ENCODE measurements around the gene RAD51B.

The RAD51B gene

DNA sequence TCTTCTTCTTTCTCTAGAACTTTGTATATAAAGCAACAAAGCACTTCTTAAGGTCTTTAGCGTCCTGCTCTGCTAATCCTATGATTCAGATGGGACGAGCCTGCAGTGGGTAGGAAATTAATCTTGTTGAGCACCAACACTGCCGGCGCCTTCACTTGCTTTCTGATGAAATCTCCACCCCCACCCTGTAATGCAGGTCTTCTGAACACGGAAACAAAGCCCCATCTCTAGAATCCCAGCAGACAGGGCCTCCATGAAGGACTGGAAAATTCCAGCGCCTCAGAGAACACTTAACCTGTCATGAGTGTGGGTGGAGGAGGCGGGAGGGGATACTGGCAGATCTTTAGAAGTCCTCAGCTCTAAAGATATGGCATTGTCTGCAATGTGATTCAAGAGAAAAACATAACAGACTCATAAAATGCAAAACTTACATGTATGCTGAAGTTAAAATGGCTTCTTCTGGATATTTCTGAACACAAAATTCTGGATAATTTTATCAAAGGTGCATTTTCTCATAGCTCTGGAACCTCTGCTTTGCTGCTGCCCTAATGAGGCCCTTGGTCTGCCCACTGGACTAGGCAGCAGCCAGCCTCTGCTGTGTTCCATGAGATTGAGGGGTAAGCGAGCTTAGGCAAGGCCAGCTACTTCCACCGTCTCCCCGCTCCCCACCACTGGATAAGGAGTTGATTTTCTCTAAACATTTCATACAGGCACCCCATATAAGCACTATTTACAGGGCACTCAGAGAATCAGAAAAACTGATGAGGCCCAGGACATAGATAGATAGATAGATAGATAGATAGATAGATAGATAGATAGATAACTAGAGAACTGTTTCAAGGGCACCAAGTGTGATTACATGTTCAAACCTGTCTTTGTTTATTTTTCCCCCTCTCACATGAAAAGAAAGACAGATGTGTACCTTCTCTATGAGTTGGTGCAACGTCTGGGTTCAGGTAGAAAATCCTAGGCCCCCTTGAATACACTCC, 930.2 kb downstream of the RAD51B start:
- Histone ChIP-seq H3K36me3 (replicated peaks) (no peaks in the 10 kb centered on the region), H3K27me3 (replicated peaks) (no peaks in the 10 kb centered on the region), H3K27ac (no peak overlapping the region), H3K4me3 (ENCODE audit: low read depth, low read length) (no peak overlapping the region)
- in situ Hi-C loops (cut with HindIII; ENCODE audit: low pct_ligation_motif_present, low sequenced_read_pairs): no loop called here
- TF ChIP-seq, protein P1, sequence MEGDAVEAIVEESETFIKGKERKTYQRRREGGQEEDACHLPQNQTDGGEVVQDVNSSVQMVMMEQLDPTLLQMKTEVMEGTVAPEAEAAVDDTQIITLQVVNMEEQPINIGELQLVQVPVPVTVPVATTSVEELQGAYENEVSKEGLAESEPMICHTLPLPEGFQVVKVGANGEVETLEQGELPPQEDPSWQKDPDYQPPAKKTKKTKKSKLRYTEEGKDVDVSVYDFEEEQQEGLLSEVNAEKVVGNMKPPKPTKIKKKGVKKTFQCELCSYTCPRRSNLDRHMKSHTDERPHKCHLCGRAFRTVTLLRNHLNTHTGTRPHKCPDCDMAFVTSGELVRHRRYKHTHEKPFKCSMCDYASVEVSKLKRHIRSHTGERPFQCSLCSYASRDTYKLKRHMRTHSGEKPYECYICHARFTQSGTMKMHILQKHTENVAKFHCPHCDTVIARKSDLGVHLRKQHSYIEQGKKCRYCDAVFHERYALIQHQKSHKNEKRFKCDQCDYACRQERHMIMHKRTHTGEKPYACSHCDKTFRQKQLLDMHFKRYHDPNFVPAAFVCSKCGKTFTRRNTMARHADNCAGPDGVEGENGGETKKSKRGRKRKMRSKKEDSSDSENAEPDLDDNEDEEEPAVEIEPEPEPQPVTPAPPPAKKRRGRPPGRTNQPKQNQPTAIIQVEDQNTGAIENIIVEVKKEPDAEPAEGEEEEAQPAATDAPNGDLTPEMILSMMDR (IDR thresholded peaks at IDR 0.05; ENCODE audit: low read depth, low read length, missing control alignments): no peak
- no peak for DNase-seq

DNA sequence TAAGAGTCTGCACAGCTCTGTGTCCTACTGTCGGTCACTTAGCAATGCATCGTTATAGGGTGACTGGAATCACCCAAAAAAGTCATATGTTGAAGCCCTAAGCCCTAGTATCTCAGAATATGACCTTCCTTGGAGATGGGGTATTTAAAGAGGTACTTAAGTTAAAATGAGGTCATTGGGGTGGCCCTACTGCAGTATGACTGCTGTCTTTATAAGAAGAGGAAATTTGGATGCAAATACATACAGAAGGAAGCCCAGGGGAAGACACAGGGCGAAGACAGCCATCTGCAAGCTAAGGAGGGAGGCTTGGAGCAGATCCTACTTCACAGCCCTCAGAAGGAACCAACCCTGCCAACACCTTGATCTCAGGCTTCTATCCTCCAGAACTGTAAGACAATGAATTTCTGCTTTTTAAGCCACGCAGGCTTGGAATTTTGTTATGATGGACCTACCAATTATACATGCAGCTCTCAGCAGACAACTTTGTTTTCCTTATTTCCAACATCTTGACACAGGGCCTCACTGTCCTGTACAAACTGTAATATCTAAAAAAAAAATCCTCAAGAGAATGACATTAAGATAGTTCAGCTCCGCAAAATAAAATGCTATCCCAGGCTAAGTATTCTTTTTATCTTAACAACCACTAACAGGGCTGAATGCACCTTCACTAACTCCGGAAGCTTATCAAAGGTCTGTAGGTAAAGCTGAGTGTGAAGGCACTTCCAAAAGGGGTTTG, 932.9 kb downstream of the RAD51B start:
- Histone ChIP-seq H3K27ac (no peak overlapping the region), H3K4me3 (ENCODE audit: low read depth, low read length) (no peak overlapping the region), H3K36me3 (replicated peaks) (no peaks in the 10 kb centered on the region), H3K27me3 (replicated peaks) (no peaks in the 10 kb centered on the region)
- DNase-seq: no peak
- TF ChIP-seq, protein P1 (IDR thresholded peaks at IDR 0.05; ENCODE audit: low read depth, low read length, missing control alignments): no peak
- in situ Hi-C loops (cut with HindIII; ENCODE audit: low pct_ligation_motif_present, low sequenced_read_pairs): no loop called here

DNA sequence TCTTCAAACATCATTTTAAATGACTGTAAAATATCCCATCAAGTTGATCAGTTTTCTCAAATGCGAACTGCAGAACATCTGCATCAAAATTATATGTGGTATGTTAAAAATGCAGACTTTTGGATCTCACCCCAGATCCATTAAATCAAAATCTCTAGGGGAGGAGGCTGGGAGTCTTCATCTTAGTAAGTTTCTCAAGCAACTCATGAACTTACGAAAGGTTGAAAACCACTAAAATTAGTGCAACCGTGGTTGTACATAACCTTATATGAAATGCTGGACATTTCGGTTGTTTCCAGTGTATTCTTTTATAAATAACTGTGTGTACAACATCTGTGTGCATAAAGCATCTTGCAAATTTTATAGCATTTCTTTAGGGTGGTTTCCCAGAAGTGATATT, 934.1 kb downstream of the RAD51B start:
- Histone ChIP-seq H3K27me3 (replicated peaks) (no peaks in the 10 kb centered on the region), H3K4me3 (ENCODE audit: low read depth, low read length) (no peak overlapping the region), H3K36me3 (replicated peaks) (no peaks in the 10 kb centered on the region), H3K27ac (no peak overlapping the region)
- in situ Hi-C loops (cut with HindIII; ENCODE audit: low pct_ligation_motif_present, low sequenced_read_pairs): no loop called here
- no peak for DNase-seq
- TF ChIP-seq, protein P1 (IDR thresholded peaks at IDR 0.05; ENCODE audit: low read depth, low read length, missing control alignments): no peak

DNA sequence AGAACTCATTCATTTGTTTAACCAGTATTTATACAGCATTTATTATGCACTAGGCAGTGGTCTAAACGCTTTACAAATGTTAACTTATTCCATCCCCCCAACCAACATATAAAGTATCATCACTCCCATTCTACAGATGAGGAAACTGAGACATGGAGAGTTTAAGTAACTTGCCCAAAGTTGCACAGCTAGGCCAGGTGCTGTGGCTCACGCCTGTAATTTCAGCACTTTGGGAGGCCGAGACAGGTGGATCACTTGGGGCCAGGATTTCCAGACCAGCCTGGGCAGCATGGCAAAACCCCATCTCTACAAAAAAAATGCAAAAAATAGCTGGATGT, 935.4 kb downstream of the RAD51B start:
- in situ Hi-C loops (cut with HindIII; ENCODE audit: low pct_ligation_motif_present, low sequenced_read_pairs): no loop called here
- no peak overlapping the region for H3K4me3 ChIP-seq (ENCODE audit: low read depth, low read length)
- TF ChIP-seq, protein P1 (IDR thresholded peaks at IDR 0.05; ENCODE audit: low read depth, low read length, missing control alignments): no peak

DNA sequence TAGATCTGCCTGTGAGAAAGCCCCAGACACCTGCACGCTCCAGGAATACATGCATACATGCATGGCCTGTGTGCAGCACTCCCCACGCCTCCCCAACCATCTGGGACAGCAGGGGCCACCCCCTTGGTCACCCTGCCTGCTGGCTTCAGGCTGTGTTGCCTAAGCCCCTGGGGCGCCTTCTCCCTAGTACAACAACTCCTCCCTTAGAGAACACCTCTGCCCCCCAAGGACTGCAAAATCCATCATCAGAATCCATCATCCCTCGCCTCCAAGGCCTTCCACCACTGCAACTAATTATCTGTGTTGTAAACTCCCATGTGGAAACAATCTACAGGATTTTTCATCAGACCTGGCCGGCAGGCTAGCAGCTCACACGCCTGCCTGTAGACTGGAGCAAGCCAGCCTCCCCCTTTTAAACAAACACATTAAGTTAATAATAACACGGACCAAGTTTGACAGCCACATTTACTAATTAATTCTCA, 936.5 kb downstream of the RAD51B start:
- TF ChIP-seq, protein P1 (IDR thresholded peaks at IDR 0.05; ENCODE audit: low read depth, low read length, missing control alignments): no peak
- in situ Hi-C loops (cut with HindIII; ENCODE audit: low pct_ligation_motif_present, low sequenced_read_pairs): no loop called here
- Histone ChIP-seq H3K27ac (no peak overlapping the region), H3K4me3 (ENCODE audit: low read depth, low read length) (no peak overlapping the region), H3K36me3 (replicated peaks) (no peaks in the 10 kb centered on the region), H3K27me3 (replicated peaks) (no peaks in the 10 kb centered on the region)
- DNase-seq: no peak

More for the DNA sequence above, 935.4 kb downstream of the RAD51B start:
- Histone ChIP-seq H3K27ac (no peak overlapping the region), H3K36me3 (replicated peaks) (no peaks in the 10 kb centered on the region), H3K27me3 (replicated peaks) (no peaks in the 10 kb centered on the region)
- DNase-seq: no peak
